Measurements from ENCODE around the gene APOL1.
"Not testable (repeated sequence)": the region's sequence is repeated elsewhere in the genome, so short reads cannot be mapped to it uniquely, and the experiment has no call there.

The APOL1 gene

GRCh38 chr22:36225333-36225922, 27.5 kb upstream of the APOL1 start:
- no peak for DNase-seq (ENCODE audit: low read depth, low spot score)

GRCh38 chr22:36226189-36226588, 26.7 kb upstream of the APOL1 start:
- no peak for DNase-seq (ENCODE audit: low read depth, low spot score)

- no peak for DNase-seq (ENCODE audit: low read depth, low spot score)
Measured at GRCh38 chr22:36227396-36227795, 25.5 kb upstream of the APOL1 start.

GRCh38 chr22:36227806-36228205, 25.1 kb upstream of the APOL1 start:
- no peak for DNase-seq (ENCODE audit: low read depth, low spot score)

GRCh38 chr22:36228369-36228768, 24.6 kb upstream of the APOL1 start:
- not testable (repeated sequence) for DNase-seq (ENCODE audit: low read depth, low spot score)

DNA sequence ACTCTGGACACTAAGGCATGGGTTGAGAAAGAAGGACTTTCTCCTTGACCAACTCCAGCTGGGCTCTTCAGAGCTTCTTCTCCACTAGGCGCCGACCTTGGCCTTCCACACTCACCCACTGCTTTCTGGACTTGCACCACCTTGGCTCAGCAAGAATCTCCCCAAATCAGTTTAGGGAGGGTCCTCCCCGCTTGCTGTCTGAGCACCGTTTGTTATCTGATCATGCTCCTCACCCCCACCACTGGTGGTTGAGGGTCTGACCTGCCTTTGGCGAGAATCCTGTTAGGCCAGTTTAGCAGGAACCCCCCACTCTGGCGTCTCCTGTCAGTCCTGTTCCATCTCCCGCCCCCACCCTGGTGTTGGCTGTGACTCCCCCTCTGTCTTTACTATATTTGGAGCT, 24.0 kb upstream of the APOL1 start:
- DNase-seq (ENCODE audit: low read depth, low spot score), result peak; percentile 69

- not testable (repeated sequence) for DNase-seq (ENCODE audit: low read depth, low spot score)
Measured at GRCh38 chr22:36229649-36230048, 23.3 kb upstream of the APOL1 start.

- peak; percentile 43 for DNase-seq (ENCODE audit: low read depth, low spot score)
Measured at GRCh38 chr22:36231051-36231450, 21.9 kb upstream of the APOL1 start.

GRCh38 chr22:36232715-36233401, 20.1 kb upstream of the APOL1 start:
- no peak for DNase-seq (ENCODE audit: low read depth, low spot score)

GRCh38 chr22:36233796-36234195, 19.1 kb upstream of the APOL1 start:
- no peak for DNase-seq (ENCODE audit: low read depth, low spot score)

GRCh38 chr22:36234213-36234612, 18.7 kb upstream of the APOL1 start:
- DNase-seq (ENCODE audit: low read depth, low spot score), result no peak

- DNase-seq (ENCODE audit: low read depth, low spot score), result no peak
Measured at GRCh38 chr22:36234919-36235318, 18.0 kb upstream of the APOL1 start.

- no peak for DNase-seq (ENCODE audit: low read depth, low spot score)
Measured at GRCh38 chr22:36235585-36235984, 17.3 kb upstream of the APOL1 start.

GRCh38 chr22:36236388-36237319, 16.3 kb upstream of the APOL1 start:
- no peak for DNase-seq (ENCODE audit: low read depth, low spot score)

GRCh38 chr22:36237462-36238372, 15.2 kb upstream of the APOL1 start:
- DNase-seq (ENCODE audit: low read depth, low spot score), result no peak

GRCh38 chr22:36238373-36239149, 14.4 kb upstream of the APOL1 start:
- no peak for DNase-seq (ENCODE audit: low read depth, low spot score)

- no peak for DNase-seq (ENCODE audit: low read depth, low spot score)
Measured at GRCh38 chr22:36239150-36239400, 13.9 kb upstream of the APOL1 start.

DNA sequence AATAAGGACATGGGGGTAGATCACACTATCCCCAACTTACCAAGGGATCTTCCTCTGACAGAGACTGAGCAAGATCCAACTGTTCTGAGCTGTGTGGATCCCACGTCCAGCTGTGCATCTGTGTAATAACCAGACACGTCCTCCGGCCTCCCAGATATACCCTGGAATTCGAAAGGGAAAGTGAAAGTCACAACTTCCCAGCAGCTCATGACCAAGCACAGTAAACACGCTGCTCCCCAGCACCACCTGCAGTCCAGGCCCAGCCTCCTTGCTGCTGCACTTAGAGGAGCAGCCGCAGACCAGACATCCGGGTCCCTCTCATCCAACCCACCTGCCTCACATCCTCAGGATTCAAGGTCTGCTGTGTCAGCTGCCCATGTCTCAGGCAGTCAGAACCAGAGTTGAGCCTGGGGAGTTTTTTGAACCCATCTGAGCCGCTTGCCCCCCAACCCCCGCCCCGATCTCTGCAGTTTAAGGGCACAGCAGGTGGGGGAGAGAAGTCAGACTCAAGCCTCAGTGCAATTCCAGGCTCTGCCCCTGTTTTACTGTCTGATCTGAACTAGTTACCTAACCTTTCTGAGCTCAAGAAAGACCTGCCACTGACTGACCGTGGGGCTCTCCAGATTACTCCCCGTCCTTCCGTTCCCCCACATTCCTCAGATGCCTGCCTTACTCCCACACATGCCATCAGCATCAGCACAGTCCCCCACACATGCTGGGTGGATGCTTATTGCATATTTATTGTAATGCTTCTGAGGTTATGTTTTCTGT, 13.3 kb upstream of the APOL1 start, which contains the start of gene APOL2:
Gene APOL2 (minus strand): TSS at position 127 of the 771 bp plus-strand sequence. CDS start 6,365 bp downstream, outside the sequence.
- DNase-seq (ENCODE audit: low read depth, low spot score), result peak; percentile 91

DNA sequence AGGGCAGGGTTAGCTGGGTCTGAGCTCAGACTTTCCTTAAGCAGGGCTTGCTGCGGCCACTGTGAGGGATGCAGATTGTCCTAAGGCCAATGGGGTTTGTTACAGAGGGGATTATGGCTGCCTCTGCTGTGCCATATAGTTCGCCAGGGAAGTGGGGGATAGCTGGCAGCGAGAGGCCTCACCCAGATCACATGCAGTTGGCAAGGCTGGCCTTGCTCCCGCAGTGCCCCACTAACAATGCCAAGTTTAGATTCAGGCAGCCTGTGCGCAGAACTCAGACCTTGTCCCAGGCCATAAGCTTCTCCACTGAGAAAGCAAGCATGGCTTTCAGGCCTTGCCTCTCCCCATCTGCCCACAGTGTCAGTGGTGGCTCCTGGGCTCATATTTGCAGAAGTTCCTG, 8.9 kb upstream of the APOL1 start:
- no peak for DNase-seq (ENCODE audit: low read depth, low spot score)
